ENCODE data around the gene SLC39A1. TPM values are rescaled to one million over a fixed set of nuclear protein-coding genes. Genes with fewer than 3 reads are reported as not detected.

Gene SLC39A1
- total RNA-seq, 1 experiment from 2014 or later = 377 TPM

GRCh38 chr1:153963850-153964331 lies 554 bp upstream of the SLC39A1 start:
- DNase-seq = peak; percentile 86
- H3K36me3 ChIP-seq (replicated peaks; ENCODE audit: control insufficient read depth, insufficient read depth, low read length) = peaks cover 24% of the 10 kb centered on the region
- no peaks in the 10 kb centered on the region for H3K27me3 ChIP-seq (ENCODE audit: control insufficient read depth, insufficient read depth, low read length)
- H3K4me3 ChIP-seq (ENCODE audit: insufficient read depth, low read depth, low read length) = peak overlapping the region; percentile 53

- Histone ChIP-seq H3K36me3 (replicated peaks; ENCODE audit: control insufficient read depth, insufficient read depth, low read length) (peaks cover 24% of the 10 kb centered on the region), H3K4me3 (ENCODE audit: insufficient read depth, low read depth, low read length) (peak overlapping the region; percentile 98), H3K27me3 (ENCODE audit: control insufficient read depth, insufficient read depth, low read length) (no peaks in the 10 kb centered on the region)
- peak; percentile 60 for DNase-seq
These were observed 978 bp downstream of the SLC39A1 start for GRCh38 chr1:153962088-153963029.

- DNase-seq = no peak
- H3K27me3 ChIP-seq (ENCODE audit: control insufficient read depth, insufficient read depth, low read length) = no peaks in the 10 kb centered on the region
- H3K36me3 ChIP-seq (replicated peaks; ENCODE audit: control insufficient read depth, insufficient read depth, low read length) = peaks cover 24% of the 10 kb centered on the region
- peak overlapping the region; percentile 98 for H3K4me3 ChIP-seq (ENCODE audit: insufficient read depth, low read depth, low read length)
These were observed 1.9 kb downstream of the SLC39A1 start for GRCh38 chr1:153961421-153961820.

- no peak overlapping the region for H3K4me3 ChIP-seq (ENCODE audit: insufficient read depth, low read depth, low read length)
- H3K27me3 ChIP-seq (ENCODE audit: control insufficient read depth, insufficient read depth, low read length) = no peaks in the 10 kb centered on the region
- peak; percentile 7 for DNase-seq
- peaks cover 24% of the 10 kb centered on the region for H3K36me3 ChIP-seq (replicated peaks; ENCODE audit: control insufficient read depth, insufficient read depth, low read length)
These were observed 3.1 kb downstream of the SLC39A1 start for GRCh38 chr1:153960206-153960605.

GRCh38 chr1:153959454-153959853 lies 3.9 kb downstream of the SLC39A1 start:
- peaks cover 24% of the 10 kb centered on the region for H3K36me3 ChIP-seq (replicated peaks; ENCODE audit: control insufficient read depth, insufficient read depth, low read length)
- H3K27me3 ChIP-seq (ENCODE audit: control insufficient read depth, insufficient read depth, low read length) = no peaks in the 10 kb centered on the region
- no peak overlapping the region for H3K4me3 ChIP-seq (ENCODE audit: insufficient read depth, low read depth, low read length)
- DNase-seq = peak; percentile 41

GRCh38 chr1:153958961-153959260 lies 4.4 kb downstream of the SLC39A1 start:
- no peak for DNase-seq
- Histone ChIP-seq H3K36me3 (replicated peaks; ENCODE audit: control insufficient read depth, insufficient read depth, low read length) (peaks cover 24% of the 10 kb centered on the region), H3K27me3 (ENCODE audit: control insufficient read depth, insufficient read depth, low read length) (no peaks in the 10 kb centered on the region), H3K4me3 (ENCODE audit: insufficient read depth, low read depth, low read length) (no peak overlapping the region; the same call in 1 of the 2 replicates)

GRCh38 chr1:153958111-153958960 lies 5.0 kb downstream of the SLC39A1 start, which contains the start of gene CRTC2:
Gene CRTC2, minus strand, starts transcription at chr1:153958612. Its CDS starts 115 bp downstream, at chr1:153958497.
- Histone ChIP-seq H3K27me3 (ENCODE audit: control insufficient read depth, insufficient read depth, low read length) (no peaks in the 10 kb centered on the region), H3K36me3 (replicated peaks; ENCODE audit: control insufficient read depth, insufficient read depth, low read length) (peaks cover 25% of the 10 kb centered on the region), H3K4me3 (ENCODE audit: insufficient read depth, low read depth, low read length) (peak within 1 kb of the TSS; percentile 97)
- DNase-seq = peak; percentile 98

GRCh38 chr1:153957744-153958110 lies 5.6 kb downstream of the SLC39A1 start:
- Histone ChIP-seq H3K27me3 (ENCODE audit: control insufficient read depth, insufficient read depth, low read length) (no peaks in the 10 kb centered on the region), H3K36me3 (replicated peaks; ENCODE audit: control insufficient read depth, insufficient read depth, low read length) (peaks cover 25% of the 10 kb centered on the region), H3K4me3 (ENCODE audit: insufficient read depth, low read depth, low read length) (peak overlapping the region; percentile 97)
- no peak for DNase-seq

GRCh38 chr1:153956997-153957715 lies 6.2 kb downstream of the SLC39A1 start:
- peak overlapping the region; percentile 97 for H3K4me3 ChIP-seq (ENCODE audit: insufficient read depth, low read depth, low read length)
- H3K36me3 ChIP-seq (replicated peaks; ENCODE audit: control insufficient read depth, insufficient read depth, low read length) = peaks cover 30% of the 10 kb centered on the region
- DNase-seq = peak; percentile 31
- no peaks in the 10 kb centered on the region for H3K27me3 ChIP-seq (ENCODE audit: control insufficient read depth, insufficient read depth, low read length)

- no peaks in the 10 kb centered on the region for H3K27me3 ChIP-seq (ENCODE audit: control insufficient read depth, insufficient read depth, low read length)
- H3K36me3 ChIP-seq (replicated peaks; ENCODE audit: control insufficient read depth, insufficient read depth, low read length) = peaks cover 24% of the 10 kb centered on the region
- no peak for DNase-seq
- no peak overlapping the region for H3K4me3 ChIP-seq (ENCODE audit: insufficient read depth, low read depth, low read length)
These were observed 8.5 kb downstream of the SLC39A1 start for GRCh38 chr1:153954826-153955225.

- DNase-seq = no peak
- Histone ChIP-seq H3K4me3 (ENCODE audit: insufficient read depth, low read depth, low read length) (no peak overlapping the region), H3K36me3 (replicated peaks; ENCODE audit: control insufficient read depth, insufficient read depth, low read length) (peaks cover 20% of the 10 kb centered on the region), H3K27me3 (ENCODE audit: control insufficient read depth, insufficient read depth, low read length) (no peaks in the 10 kb centered on the region)
These were observed 9.4 kb downstream of the SLC39A1 start for GRCh38 chr1:153953859-153954365.

- H3K27me3 ChIP-seq (ENCODE audit: control insufficient read depth, insufficient read depth, low read length) = no peaks in the 10 kb centered on the region
- H3K4me3 ChIP-seq (ENCODE audit: insufficient read depth, low read depth, low read length) = no peak overlapping the region
- H3K36me3 ChIP-seq (replicated peaks; ENCODE audit: control insufficient read depth, insufficient read depth, low read length) = peaks cover 29% of the 10 kb centered on the region
- DNase-seq = no peak
These were observed 11.5 kb downstream of the SLC39A1 start for GRCh38 chr1:153951801-153952200.

- peaks cover 29% of the 10 kb centered on the region for H3K36me3 ChIP-seq (replicated peaks; ENCODE audit: control insufficient read depth, insufficient read depth, low read length)
- H3K4me3 ChIP-seq (ENCODE audit: insufficient read depth, low read depth, low read length) = no peak overlapping the region
- DNase-seq = no peak
- no peaks in the 10 kb centered on the region for H3K27me3 ChIP-seq (ENCODE audit: control insufficient read depth, insufficient read depth, low read length)
These were observed 12.2 kb downstream of the SLC39A1 start for GRCh38 chr1:153951183-153951582.
